ENCODE results near the gene ERMP1. TPM values are rescaled to one million over a fixed set of nuclear protein-coding genes. Genes with fewer than 3 reads are reported as not detected.

The ERMP1 gene
- total and polyA plus RNA-seq, 2 donors (not counting 3 experiments of a cell fraction or from before 2014, with no cell fraction given): 9.7 to 16.6 TPM

GRCh38 chr9:5778805-5779204 is 54.1 kb downstream of the ERMP1 start:
- Histone ChIP-seq H3K27ac (ENCODE audit: insufficient read depth, low read depth, low read length) (no peak overlapping the region), H3K9ac (replicated peaks; ENCODE audit: extremely low read depth, insufficient read depth, low read length) (no peak overlapping the region), H4K20me1 (replicated peaks; ENCODE audit: control insufficient read depth, extremely low read depth, insufficient read depth, low read length) (no peaks in the 10 kb centered on the region), H3K79me2 (ENCODE audit: control insufficient read depth, insufficient read depth, low read length) (no peaks in the 10 kb centered on the region), H3K9me1 (replicated peaks; ENCODE audit: control insufficient read depth, extremely low read depth, insufficient read depth, low read length) (no peaks in the 10 kb centered on the region), H3K9me3 (replicated peaks; ENCODE audit: control insufficient read depth, insufficient read depth, low read length) (no peaks in the 10 kb centered on the region), H3K4me1 (ENCODE audit: control insufficient read depth, extremely low read depth, insufficient read depth, low read length) (no peaks in the 10 kb centered on the region), H3K4me2 (ENCODE audit: insufficient read depth, low read length) (no peak overlapping the region), H3K27me3 (ENCODE audit: control insufficient read depth in 2 of 2, insufficient read depth in 2 of 2, low read length in 2 of 2) (no peaks in the 10 kb centered on the region), H3K4me3 (replicated peaks in 1 of 3; ENCODE audit: insufficient read depth in 1 of 3, low read depth in 1 of 3, low read length in 3 of 3) (no peak overlapping the region), H3K36me3 (ENCODE audit: control insufficient read depth in 2 of 2, extremely low read depth in 1 of 2, insufficient read depth in 2 of 2, low read length in 2 of 2) (peaks cover 5 to 14% of the 10 kb centered on the region in 2 experiments), H2AFZ (ENCODE audit: low read depth, low read length) (no peak overlapping the region)
- intact Hi-C loops (cut with micrococcal nuclease): no loop called here
- dilution Hi-C loops (cut with MboI; ENCODE audit: extremely low pct_ligation_motif_present, low sequenced_read_pairs): no loop called here
- ChIA-PET POLR2A (no interaction called here), CTCF (no interaction called here)
- no peak for FAIRE-seq
- no peak for DNase-seq (ENCODE audit: low read depth, low spot score)
- BruUV-seq (replicated peaks): no TSS peak
- TF ChIP-seq FOS (IDR thresholded peaks at IDR 0.05; ENCODE audit: borderline replicate concordance, insufficient read depth, low read length) (no peak), GATA2 (IDR thresholded peaks at IDR 0.05; ENCODE audit: insufficient read depth, insufficient read length, low read depth, low read length) (no peak), MAX (IDR thresholded peaks at IDR 0.05; ENCODE audit: insufficient read depth, insufficient read length) (no peak), POLR2A (IDR thresholded peaks at IDR 0.05; ENCODE audit: low read depth, low read length) (no peak), CTCF (IDR thresholded peaks at IDR 0.05; ENCODE audit: extremely low read depth in 1 of 2, insufficient read depth in 1 of 2, low read depth in 1 of 2, low read length in 2 of 2) (no peak), EZH2 (IDR thresholded peaks at IDR 0.05; ENCODE audit: borderline replicate concordance, low read depth, low read length, severe bottlenecking) (no peak), JUN (IDR thresholded peaks at IDR 0.05; ENCODE audit: borderline replicate concordance, insufficient read depth, insufficient read length, low read depth) (no peak), MYC (IDR thresholded peaks at IDR 0.05; ENCODE audit: low read depth, low read length) (no peak), POLR2AphosphoS5 (IDR thresholded peaks at IDR 0.05; ENCODE audit: insufficient read depth, low read depth, low read length) (no peak)

Data from endothelial cell of umbilical vein (primary cell).